HuH-7.5 (cell line): ENCODE results near the gene CYSRT1.

ENCODE experiments used
- DNase-seq: peaks from one replicate; pipeline ENCODE4 v3.0.0; 2011; ENCODE audit warnings: low spot score

The CYSRT1 gene

DNA sequence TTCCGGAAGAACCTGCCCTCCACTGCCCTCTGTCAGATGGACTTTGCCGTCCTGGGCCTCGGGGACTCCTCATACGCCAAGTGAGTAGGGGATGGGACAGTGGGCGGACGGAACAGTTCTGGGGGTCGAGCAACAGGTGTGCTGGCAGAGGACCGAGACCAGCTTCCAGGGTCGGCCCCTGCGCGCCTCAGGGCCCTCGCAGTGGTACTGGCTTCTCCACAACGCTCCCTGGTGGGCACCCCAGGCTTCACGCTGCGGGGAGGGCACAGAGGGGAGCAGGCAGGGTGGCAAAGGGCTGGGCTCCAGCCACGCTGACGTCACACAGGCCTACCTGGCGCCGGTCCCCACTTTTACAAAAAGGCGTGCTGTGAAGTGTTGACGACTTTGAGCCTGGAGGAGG, 12.5 kb upstream of the CYSRT1 start:
- no peak for DNase-seq

DNA sequence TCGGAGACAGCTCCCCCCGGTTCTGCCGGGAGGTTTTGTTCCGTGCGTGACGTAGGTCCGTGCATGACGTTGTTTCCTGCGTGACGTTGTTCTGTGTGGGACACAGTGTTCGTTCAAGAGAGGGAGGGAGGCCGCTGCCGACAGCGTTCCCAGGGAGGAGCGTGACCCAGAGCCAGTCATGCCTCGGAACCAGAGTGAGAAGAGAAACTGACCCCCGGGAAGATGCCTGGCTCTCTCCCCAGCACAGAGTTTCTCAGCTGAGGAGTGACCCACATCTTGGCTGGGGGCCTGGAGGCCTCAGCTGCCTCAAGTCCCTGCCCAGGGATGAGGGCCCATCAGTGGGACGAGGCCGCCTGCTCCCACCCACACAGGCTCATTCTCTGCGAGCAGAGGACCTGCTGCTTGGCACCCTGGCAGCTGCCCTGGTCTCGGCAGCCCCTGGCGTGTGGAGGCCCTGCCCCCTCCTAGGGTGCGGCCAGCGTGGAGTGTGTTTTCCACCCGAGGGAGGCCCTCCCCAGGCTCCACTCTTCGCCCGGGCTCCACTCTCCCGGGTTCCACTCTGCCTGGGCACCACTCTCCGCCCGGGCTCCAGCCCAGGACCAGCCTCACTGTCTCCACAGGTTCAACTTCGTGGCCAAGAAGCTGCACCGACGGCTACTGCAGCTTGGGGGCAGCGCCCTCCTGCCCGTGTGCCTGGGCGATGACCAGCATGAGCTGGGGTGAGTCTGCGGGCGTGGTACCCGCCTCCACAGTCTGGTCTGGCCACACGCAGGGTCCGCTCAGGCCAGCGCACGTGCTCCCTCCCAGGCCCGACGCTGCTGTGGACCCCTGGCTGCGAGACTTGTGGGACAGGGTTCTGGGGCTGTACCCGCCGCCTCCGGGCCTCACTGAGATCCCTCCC, 11.6 kb upstream of the CYSRT1 start:
- DNase-seq = no peak

DNA sequence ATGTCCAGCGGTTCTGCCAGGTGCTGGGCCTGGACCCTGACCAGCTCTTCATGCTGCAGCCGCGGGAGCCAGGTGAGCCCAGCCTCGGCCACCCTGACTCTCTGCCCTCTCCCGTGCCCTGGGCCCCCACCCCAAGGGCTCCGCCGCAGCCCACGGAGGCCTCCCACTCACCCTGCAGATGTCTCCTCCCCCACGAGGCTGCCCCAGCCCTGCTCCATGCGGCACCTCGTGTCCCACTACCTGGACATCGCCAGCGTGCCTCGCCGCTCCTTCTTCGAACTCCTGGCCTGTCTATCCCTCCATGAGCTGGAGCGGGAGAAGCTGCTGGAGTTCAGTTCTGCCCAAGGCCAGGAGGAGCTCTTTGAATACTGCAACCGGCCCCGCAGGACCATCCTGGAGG, 10.4 kb upstream of the CYSRT1 start:
- DNase-seq = no peak

DNA sequence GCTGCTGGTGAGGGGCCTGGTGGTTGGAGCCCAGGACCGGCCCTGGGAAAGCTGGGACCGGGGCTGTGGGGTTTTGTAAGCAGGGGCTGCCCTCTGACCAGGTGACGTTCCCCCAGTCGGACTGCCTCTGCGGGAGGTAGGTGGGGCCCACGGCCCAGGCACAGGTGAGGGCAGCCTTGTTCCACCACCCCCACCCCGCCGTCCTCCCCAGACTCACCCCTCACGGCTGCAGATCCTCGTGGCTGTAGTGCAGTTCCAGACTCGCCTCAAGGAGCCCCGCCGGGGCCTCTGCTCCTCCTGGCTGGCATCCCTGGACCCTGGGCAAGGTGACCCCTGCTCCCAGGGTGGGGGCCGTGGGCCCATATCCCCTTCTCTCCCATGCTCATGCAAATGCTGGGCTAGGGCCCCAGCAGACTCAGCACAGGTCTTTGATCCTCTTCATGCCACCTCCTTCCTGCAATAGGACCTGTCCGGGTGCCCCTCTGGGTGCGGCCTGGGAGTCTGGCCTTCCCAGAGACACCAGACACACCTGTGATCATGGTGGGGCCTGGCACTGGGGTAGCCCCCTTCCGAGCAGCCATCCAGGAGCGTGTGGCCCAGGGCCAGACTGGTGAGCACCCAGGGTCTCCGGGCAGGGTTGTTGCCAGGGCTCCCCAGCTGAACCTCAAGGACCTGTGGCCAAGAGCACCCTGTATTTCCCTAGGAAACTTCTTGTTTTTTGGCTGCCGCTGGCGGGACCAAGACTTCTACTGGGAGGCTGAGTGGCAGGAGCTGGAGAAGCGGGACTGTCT, 9.6 kb upstream of the CYSRT1 start:
- no peak for DNase-seq

DNA sequence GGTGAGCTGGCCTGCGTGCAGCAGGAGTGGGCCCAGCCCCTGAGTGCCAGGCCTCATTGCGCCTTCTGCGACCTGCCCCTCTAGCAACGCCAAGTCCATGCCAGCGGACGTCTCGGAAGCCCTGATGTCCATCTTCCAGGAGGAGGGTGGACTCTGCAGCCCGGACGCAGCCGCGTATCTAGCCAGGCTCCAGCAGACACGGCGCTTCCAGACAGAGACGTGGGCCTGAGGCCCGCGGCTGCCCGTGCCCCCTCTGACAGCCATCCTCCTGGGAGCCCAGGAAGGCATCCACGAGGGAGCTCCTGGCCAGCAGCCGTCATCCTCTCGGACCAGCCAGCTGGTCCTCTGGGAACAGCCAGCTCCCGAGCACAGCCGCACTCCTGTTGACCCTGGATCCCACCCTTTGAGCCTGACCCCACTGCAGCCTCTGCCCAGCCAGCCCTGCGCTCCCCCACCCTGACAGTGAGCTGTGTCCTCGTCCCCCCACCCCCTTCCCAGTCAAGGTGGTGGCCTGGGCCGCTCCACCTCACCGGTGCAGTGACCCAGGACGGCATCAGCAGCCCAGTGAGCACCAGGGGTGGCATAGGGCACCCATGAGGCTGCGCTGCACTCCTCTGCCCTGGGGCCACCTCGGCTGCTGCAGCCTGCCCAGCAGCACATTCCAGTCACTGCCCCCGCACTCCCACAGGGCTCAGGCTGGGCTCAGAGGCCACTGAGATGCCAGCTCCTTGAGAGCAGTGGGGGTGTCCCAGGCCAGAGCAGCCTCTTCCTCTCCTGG, 8.6 kb upstream of the CYSRT1 start:
- no peak for DNase-seq

DNA sequence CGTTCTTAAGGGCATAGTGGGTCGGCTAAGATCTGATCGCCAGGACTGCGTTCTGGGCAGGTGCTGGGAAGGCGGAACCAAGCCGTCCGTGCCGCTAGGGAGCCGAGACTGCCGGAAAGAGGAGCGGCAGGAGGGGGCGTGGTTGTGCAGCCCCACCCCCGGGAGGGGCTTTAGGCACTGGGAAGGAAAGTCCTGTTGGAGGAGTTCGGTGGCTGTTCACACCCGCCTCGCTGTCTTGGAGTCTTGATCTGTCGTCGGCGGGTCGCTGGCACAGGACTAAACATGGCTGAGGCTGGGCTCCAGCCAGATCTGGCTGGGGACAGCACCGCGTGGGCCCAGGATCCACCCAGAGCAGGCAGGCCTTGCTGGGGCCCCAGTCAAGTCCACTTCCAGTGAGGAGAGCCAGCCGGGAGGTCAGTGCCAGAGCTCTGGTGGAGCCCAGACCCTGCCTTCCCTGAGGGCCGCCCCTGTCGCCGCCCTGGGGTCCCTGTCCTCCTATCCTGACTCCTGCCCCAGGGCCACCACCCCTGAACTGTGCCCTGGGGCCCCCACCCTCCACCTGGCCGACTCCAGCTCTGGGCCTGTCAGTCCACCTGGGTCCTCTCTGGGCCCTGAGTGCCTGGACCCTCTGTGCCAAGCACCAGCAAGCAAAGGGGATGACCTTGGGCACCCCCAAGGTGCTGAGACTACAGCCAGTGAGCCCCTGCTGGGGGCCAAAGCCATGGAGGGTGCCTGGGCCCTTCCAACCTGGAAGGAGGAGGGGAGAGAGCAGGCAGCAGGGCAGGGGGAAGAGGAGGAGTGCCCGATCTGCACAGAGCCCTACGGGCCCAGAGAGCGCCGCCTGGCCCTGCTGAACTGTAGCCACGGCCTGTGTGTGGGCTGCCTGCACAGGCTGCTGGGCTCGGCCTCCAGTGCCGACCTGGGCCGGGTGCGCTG, 7.4 kb upstream of the CYSRT1 start:
- no peak for DNase-seq

DNA sequence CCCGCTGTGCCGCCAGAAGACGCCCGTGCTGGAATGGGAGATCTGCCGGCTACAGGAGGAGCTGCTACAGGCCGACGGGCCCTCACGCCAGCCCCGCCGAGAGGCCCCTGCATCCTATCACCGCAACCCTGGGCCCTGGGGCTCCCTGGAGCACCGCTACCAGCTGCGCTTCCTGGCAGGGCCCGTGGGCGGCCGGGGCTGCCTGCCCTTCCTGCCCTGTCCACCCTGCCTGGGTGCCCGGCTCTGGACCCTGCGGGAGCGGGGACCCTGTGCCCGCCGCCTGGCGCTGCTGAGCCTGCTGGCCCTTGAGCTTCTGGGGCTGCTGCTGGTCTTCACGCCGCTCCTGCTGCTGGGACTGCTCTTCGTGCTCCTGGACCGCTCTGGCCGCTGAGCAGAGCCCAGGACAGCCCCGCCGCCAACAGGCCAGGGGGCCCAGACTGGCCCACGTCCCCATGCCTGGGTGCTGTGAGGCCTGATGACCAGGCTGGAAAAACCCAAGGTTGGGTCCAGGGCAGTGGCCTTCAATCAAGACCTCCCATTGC, 6.7 kb upstream of the CYSRT1 start:
- no peak for DNase-seq

DNA sequence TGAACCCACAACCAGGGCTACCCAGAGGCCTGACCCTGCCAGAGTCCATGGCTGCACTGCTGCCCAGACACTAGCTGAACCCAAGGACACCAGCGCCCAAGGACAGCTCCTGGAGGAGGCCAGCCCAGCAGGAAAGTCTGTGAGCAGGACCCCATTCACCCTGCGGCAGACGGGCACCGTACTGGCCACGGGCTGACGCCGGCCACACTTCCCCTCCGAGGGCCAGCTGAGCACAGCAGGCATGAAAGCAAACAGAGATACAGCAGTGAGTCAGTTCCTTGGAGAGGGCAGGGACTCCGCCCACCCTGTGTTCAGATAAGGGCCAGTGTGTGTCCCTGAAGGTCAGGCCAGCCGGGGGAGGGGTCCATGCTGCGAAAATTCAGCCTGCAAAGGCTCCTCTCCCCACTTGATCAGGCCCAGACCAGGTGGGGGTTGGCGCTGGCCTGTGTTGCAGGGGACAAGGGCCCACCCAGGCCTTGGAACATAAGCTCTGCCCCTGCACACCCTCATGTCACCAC, 6.2 kb upstream of the CYSRT1 start:
- peak; percentile 80 for DNase-seq

DNA sequence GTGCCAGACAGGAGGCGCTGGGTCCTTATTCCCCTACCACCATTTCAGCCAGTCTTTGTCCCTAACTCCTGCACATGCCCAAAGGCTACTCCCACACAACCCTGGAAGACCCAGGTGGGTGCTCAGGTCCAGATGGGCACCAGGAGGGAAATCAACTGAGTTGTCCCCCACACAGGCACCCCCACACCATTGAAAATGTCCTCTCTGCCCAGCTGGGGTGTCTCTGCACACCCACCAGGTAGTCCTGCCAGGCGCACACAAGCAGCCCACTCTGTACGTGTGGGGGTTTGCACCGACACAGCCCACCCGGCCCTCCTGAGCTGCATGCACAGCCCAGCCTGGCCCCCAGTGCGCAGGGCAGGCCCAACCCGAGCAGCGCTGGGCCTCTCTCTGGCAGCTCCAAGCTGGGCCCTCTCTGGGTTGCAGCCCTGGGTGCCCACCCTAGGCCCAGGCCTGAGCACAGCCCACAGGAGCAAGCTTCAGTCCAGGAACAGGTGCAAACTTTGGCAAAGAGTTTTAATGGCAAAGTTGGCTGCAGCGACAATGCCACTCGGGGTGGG, 5.1 kb upstream of the CYSRT1 start:
- DNase-seq = no peak

DNA sequence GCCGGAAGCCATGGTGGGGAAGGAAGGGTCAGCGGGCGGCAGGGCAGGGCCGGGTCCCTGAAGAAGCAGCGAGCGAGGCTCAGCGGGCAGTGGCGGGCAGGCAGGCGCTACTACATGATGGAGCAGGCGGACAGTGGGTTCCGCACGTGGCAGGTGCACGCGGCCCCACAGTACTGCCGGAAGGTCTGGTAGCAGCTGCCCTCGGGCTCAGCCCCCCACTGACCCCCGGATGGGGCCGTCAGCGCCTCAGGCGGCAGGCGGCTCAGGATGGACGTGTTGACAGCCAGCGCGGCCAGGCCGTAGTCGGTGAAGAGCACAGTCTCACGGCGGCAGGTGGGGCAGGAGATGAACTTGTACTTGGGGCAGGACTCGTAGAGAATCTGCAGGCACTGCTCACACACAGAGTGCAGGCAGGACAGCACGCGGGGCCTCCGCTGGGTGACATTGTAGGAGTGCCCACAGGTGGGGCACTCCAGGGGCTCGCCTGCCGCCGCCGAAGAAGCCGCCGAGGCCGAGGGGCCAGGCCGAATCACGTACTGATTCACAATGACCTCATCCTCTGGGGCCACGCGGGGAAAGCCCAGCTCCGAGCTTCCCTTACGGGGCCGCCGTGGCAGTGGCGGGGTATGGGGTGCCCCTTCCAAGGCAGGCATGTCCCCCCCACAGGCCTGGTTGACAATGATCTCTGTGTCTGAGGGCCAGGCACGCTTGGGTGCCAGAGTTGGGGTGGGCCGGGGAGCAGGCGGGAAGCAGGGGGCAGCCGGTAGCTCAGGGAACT, 4.5 kb upstream of the CYSRT1 start:
- no peak for DNase-seq

DNA sequence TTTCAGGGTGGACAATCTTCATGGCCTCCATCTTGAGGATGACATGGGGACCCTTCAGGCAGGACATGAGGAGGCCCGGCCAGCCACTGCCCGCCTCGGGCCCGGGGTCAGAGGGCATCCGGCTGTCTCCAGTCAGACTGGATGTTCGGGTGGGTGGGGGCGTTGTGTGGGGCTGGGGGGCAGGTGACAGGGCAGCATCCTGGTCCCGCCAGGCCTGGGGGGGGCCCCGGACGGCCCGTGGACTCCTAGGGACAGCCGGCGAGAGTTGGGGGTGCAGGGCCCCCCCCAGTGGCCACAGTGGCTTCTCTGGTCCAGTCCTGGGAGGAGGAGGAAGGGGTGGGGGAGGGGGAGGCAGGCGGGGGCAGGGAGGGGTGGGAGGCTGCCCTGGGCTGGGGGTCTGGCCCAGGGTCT, 3.9 kb upstream of the CYSRT1 start:
- no peak for DNase-seq

DNA sequence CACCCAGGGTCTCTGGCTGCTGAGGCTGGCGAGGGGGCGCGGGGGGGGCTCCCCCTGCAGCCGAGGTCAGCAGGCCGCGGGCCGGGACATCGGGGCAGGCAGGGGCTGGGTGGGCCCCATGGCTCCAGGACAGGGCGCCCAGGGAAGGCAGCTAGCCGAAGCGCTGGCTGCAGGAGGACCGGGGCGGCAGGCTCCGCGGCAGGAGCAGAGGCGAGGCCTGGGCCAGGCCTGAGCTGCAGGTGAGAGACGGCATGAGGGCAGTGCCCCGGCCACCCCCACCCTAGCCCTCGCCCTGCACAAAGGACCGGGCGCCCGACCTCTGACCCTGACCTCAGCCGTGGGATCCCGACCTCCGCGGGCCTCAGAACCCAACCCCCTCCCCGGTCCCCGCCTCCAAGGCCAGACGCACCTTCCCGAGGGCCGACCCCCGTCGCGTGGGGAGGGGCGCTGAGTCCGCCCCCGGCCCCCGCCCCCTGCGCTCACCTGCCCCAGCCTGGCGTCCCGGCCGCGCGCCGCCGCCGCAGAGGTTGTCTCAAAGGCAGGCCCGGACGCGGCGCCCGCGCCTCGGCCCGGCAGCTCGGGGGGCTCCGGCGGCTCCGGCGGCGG, 3.4 kb upstream of the CYSRT1 start:
- peak; percentile 79 for DNase-seq

DNA sequence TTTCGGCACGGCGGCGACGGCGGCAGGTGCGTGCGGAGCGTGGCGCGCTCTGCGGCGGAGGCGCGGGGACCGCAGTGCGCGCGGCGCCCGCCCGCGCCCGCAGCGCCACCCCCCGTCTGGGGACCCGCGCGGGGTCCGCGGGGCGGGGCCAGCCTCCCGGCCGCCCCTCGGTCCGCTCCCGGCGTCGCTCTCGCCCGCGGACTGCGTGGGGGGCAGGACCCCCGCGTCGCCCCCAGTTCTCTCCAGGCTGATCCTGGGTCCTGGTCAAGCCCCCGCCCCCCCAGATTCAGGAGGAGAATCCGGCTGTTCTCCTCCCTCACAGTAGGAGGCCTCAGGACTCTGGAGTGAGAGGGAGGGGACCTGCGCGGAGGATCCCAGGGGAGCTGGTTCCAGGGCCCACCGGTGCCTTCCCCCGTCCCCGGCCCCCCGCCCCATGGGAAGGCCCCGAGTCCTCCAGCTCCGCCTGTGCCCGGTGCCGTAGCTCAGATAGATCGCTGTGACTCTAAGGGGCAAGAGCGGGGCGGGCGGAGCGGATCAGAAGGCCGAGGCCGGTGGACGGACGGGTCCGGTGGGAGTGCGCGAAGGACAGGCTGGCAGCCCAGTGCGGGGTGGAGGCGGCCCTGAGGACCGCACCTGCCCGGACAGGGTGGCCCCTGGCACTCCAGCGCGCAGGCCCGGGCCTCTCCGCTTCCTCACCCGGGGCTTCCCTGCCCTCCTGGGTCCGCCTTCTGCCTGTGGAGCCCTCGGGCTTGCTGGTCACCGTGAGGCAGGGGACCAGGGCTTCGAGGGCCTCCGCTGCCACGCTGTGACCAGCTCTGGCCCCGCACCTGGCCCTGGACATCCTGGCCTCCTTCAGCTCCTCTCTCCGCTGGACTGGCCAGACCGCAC, 2.5 kb upstream of the CYSRT1 start, which contains the start of gene RNF208:
Gene RNF208, minus strand, starts transcription at position 51 of the 888 bp plus-strand sequence. CDS start 1,028 bp downstream, outside the sequence.
- DNase-seq = peak; percentile 86

DNA sequence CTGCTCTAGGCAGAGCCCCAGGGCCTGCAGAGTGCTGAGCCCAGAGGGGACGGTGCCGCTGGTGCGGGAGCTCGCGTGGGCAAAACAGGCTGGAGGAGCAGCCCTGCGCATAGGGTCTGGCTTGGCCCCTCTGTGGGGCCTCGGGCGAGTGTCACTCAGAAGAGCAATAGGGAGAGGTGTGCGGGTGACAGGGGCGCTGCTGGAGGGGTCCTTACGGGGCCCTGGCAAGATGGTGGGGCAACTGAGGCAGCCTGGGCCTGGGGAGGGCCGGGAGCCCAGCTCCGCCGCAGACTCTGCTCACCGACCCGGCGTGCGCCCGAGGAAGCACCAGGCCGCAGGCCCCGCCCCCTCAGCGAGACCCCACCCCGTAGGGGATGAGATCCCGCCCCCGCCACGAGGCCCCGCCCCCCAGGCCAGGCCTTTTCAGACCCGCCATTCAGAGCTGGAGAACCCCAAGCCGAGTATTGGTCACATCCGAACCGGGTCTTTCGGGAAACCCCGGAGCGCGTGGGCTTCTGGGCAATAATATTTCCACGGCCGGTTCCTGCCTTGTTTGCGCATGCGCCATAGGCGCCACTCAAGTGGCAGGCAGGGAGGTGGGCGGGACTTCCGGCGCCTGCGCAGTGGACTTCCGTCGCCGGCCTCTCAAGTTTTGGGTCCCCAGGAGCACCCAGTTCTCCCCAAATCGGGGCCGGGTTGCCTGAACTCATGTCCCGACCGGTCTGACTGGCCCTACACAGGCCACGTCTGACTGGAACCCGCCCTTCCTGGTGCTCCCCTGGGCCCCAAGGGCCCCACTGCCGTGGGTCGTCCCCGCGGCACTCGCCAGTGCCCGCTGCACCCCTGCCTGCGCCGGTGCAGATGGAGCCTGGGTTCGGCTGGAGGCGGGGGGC, 1.6 kb upstream of the CYSRT1 start:
- DNase-seq = peak; percentile 99

DNA sequence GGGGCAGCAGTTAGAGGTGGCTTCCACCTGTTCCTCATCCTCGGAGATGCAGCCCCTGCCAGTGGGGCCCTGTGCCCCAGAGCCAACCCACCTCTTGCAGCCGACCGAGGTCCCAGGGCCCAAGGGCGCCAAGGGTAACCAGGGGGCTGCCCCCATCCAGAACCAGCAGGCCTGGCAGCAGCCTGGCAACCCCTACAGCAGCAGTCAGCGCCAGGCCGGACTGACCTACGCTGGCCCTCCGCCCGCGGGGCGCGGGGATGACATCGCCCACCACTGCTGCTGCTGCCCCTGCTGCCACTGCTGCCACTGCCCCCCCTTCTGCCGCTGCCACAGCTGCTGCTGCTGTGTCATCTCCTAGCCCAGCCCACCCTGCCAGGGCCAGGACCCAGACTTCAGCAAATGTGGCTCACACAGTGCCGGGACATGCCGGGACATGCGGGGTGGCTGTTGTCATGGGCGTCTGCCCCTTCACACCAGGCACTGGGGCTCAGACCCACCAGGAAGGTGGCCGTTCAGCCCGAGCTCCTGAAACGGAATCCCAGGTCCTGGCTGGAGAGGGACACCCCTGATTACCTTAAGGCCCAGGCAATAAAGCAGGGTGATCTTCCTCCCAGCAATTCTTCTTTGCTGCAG, 841 bp downstream of the CYSRT1 start:
- no peak for DNase-seq

DNA sequence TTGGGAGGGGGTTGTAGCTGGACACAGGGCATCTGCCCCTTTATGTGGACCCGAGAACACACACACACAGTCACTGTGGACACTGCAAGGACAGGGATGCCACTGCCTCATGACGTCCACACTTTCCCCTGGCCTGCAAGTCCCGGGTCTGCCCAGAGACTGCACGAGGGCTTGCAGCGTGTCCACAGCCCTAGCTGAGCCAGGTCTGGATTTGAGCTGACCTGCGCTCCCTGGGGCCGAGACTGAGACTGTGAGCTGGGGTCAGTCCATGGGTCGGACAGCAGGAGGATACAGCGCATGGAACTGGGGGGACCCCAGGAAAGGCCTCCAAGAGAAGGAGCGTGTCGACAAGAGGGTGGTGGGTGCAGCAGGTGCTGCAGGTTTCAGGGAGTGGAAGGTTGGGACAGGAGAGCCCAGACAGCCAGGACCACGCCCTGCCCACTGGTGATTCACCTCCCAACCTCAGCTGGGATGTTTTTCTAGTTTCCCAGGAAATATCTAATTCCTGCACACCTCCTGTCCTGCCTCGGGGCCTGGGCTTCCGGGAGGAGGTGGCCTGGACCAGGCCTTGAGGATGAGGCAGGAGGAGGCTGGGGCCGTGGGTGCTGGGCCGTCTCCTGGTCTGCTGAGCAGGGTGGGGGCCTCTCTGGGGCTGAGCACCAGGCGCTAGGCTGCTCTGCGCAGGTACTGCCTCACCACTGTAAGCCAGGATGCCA, 1.5 kb downstream of the CYSRT1 start:
- no peak for DNase-seq
